HFFc6 (cell line): Measurements from ENCODE around the gene APOC3. TPM values are rescaled to one million over a fixed set of nuclear protein-coding genes. Genes with fewer than 3 reads are reported as not detected.
A peak's percentile ranks its signal among the peaks of the same experiment; 100 is the strongest.

Experiments used
- DNase-seq: peaks from one replicate; pipeline ENCODE4 v3.0.0-alpha.2; 2018
- H3K27ac Mint-ChIP-seq: 2 replicates; pipeline ENCODE4 v1.8.0; 2020; ENCODE audit warnings: mild to moderate bottlenecking, mixed read lengths
- H3K27me3 Mint-ChIP-seq: 2 replicates; pipeline ENCODE4 v1.8.0; 2021; ENCODE audit warnings: mild to moderate bottlenecking, moderate library complexity, mixed read lengths; ENCODE audit not compliant: insufficient read depth
- H3K36me3 Mint-ChIP-seq: 2 replicates; pipeline ENCODE4 v1.8.0; 2021; ENCODE audit warnings: low read depth, mixed read lengths
- H3K4me1 Mint-ChIP-seq: 2 replicates; pipeline ENCODE4 v1.8.0; 2020; ENCODE audit warnings: low read depth, mixed read lengths
- H3K4me3 Mint-ChIP-seq: 2 replicates; pipeline ENCODE4 v1.8.0; 2020; ENCODE audit warnings: mild to moderate bottlenecking, moderate library complexity, mixed read lengths
- H3K9me3 Mint-ChIP-seq: 2 replicates; pipeline ENCODE4 v1.8.0; 2020; ENCODE audit warnings: mild to moderate bottlenecking, mixed read lengths
- total RNA-seq, 6 experiments: library from RNA; stranded (reverse); fragmentation: NEBNext Ultra II Directional; extraction: Animal tissue kit (Norgen Biotek cat#: 25700); gene quantifications; 2 replicates in 1 of 6; 3 replicates in 5 of 6; pipeline ENCODE4 v1.2.3, GENCODE V29; 2021
- TF ChIP-seq, protein P1 (sequence below): fragments of 200-600 bp; sonication (generic); IDR thresholded peaks from 2 replicates; pipeline ENCODE4 v1.5.0; 2021; ENCODE audit warnings: antibody characterized with exemption, mild to moderate bottlenecking

Gene APOC3
- total RNA-seq, 6 experiments from 2014 or later, result not detected

DNA sequence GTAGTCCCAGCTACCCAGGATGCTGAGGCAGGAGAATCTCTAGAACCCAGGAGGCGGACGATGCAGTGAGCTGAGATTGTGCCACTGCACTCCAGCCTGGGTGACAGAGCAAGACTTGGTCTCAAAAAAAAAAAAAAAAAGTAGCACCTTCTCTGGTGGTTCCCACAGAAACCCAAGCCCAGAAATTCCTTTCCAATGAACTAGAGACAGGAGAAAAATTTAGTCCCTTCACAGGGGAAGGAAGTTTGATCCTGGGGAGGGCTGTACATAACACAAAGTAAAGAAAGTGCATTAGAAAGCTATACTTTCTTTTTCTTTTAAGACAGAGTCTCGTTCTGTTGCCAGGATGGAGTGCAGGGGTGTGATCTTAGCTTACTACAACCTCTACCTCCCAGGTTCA lies 33.2 kb downstream of the APOC3 start:
- H3K4me3 Mint-ChIP-seq, result peak overlapping the region; percentile 38; the same call in 1 of the 2 replicates
- peaks cover 89% of the 10 kb centered on the region for H3K4me1 Mint-ChIP-seq
- no peaks in the 10 kb centered on the region; the same call in 1 of the 2 replicates for H3K27me3 Mint-ChIP-seq
- H3K27ac Mint-ChIP-seq, result peak overlapping the region; percentile 95
- peaks cover 53% of the 10 kb centered on the region for H3K36me3 Mint-ChIP-seq
- H3K9me3 Mint-ChIP-seq, result no peaks in the 10 kb centered on the region
- TF ChIP-seq, protein P1, sequence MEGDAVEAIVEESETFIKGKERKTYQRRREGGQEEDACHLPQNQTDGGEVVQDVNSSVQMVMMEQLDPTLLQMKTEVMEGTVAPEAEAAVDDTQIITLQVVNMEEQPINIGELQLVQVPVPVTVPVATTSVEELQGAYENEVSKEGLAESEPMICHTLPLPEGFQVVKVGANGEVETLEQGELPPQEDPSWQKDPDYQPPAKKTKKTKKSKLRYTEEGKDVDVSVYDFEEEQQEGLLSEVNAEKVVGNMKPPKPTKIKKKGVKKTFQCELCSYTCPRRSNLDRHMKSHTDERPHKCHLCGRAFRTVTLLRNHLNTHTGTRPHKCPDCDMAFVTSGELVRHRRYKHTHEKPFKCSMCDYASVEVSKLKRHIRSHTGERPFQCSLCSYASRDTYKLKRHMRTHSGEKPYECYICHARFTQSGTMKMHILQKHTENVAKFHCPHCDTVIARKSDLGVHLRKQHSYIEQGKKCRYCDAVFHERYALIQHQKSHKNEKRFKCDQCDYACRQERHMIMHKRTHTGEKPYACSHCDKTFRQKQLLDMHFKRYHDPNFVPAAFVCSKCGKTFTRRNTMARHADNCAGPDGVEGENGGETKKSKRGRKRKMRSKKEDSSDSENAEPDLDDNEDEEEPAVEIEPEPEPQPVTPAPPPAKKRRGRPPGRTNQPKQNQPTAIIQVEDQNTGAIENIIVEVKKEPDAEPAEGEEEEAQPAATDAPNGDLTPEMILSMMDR, result no peak
- peak; percentile 75 for DNase-seq

DNA sequence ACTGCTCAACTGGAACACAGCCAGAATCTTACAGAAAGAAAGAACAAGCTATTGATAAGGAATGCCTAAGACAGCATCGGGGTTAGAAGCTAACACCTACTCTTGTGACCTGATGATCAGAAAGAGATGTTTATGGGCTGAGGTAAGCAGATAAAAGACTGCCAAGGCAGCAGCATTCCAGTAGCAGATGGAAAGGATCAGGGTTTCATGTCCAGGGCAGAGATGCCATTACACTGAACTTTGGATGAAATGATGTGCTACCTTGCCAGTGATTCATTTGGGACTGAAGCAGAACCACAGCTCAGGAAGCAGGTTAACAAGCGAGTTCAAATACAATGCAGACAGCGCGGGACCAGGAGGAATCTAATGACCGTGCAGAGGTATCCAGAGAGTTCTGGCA lies 34.8 kb downstream of the APOC3 start:
- H3K9me3 Mint-ChIP-seq, result no peaks in the 10 kb centered on the region
- H3K27ac Mint-ChIP-seq, result peak overlapping the region; percentile 95
- peaks cover 53% of the 10 kb centered on the region for H3K36me3 Mint-ChIP-seq
- no peak for DNase-seq
- H3K4me3 Mint-ChIP-seq, result peak overlapping the region; percentile 5; the same call in 1 of the 2 replicates
- H3K27me3 Mint-ChIP-seq, result no peaks in the 10 kb centered on the region; the same call in 1 of the 2 replicates
- H3K4me1 Mint-ChIP-seq, result peaks cover 76% of the 10 kb centered on the region
- TF ChIP-seq, protein P1, result no peak

- H3K4me3 Mint-ChIP-seq, result peak overlapping the region; percentile 29
- peak overlapping the region; percentile 95 for H3K27ac Mint-ChIP-seq
- peak; percentile 75 for DNase-seq
- TF ChIP-seq, protein P1, result no peak
- no peaks in the 10 kb centered on the region for H3K9me3 Mint-ChIP-seq
- H3K4me1 Mint-ChIP-seq, result peaks cover 83% of the 10 kb centered on the region
- H3K27me3 Mint-ChIP-seq, result no peaks in the 10 kb centered on the region; the same call in 1 of the 2 replicates
- H3K36me3 Mint-ChIP-seq, result peaks cover 54% of the 10 kb centered on the region
Observed at GRCh38 chr11:116865696-116866095, 36.0 kb downstream of the APOC3 start.

GRCh38 chr11:116866804-116867455 lies 37.2 kb downstream of the APOC3 start:
- no peaks in the 10 kb centered on the region; the same call in 1 of the 2 replicates for H3K27me3 Mint-ChIP-seq
- H3K9me3 Mint-ChIP-seq, result no peaks in the 10 kb centered on the region
- peaks cover 83% of the 10 kb centered on the region for H3K4me1 Mint-ChIP-seq
- TF ChIP-seq, protein P1, result no peak
- no peak for DNase-seq
- peaks cover 43% of the 10 kb centered on the region for H3K36me3 Mint-ChIP-seq
- H3K4me3 Mint-ChIP-seq, result no peak overlapping the region
- H3K27ac Mint-ChIP-seq, result peak overlapping the region; percentile 73

GRCh38 chr11:116867619-116868018 lies 37.9 kb downstream of the APOC3 start:
- Mint-ChIP-seq H3K9me3 (no peaks in the 10 kb centered on the region), H3K4me1 (peaks cover 83% of the 10 kb centered on the region), H3K36me3 (peaks cover 44% of the 10 kb centered on the region), H3K27ac (peak overlapping the region; percentile 73), H3K4me3 (no peak overlapping the region), H3K27me3 (no peaks in the 10 kb centered on the region; the same call in 1 of the 2 replicates)
- TF ChIP-seq, protein P1, result no peak
- no peak for DNase-seq
